Effector CD8-positive, alpha-beta T cell (primary cell): ENCODE data around the gene ERFL.
A peak's percentile ranks its signal among the peaks of the same experiment; 100 is the strongest.

Experiments used
- DNase-seq: peaks from one replicate; lab custom pipeline; 2025; lab: John Stamatoyannopoulos, UW

ERFL gene

DNA sequence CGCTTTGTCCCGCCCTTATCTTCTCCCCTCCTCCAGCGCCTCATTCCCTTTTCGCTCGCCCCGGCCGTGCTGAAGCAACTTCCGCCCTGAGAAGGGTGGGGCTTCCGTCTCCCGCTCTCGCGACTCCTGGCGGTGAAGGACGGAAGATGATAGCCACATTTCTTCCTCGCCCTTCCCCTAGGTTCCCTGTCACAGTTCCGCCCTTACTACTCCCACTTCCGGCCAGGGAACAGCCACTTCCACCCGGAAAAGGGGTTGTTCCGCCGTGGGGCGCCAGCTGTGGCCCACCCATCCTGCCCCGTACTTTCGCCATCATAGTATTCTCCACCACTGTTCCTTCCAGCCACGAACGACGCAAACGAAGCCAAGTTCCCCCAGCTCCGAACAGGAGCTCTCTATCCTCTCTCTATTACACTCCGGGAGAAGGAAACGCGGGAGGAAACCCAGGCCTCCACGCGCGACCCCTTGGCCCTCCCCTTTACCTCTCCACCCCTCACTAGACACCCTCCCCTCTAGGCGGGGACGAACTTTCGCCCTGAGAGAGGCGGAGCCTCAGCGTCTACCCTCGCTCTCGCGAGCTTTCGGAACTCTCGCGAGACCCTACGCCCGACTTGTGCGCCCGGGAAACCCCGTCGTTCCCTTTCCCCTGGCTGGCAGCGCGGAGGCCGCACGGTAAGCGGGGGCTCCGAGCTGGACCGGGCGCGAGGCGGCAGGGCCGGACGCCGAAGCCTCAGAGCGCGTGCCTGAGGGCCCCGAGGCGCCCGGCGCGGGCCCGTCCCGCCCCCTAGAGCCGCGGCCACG is 68.4 kb downstream of the ERFL start, which contains the start of gene RPS19:
Gene RPS19, plus strand, starts transcription at position 638 of the 801 bp plus-strand sequence. CDS start 520 bp downstream, outside the sequence.
- peak; percentile 97 for DNase-seq

DNA sequence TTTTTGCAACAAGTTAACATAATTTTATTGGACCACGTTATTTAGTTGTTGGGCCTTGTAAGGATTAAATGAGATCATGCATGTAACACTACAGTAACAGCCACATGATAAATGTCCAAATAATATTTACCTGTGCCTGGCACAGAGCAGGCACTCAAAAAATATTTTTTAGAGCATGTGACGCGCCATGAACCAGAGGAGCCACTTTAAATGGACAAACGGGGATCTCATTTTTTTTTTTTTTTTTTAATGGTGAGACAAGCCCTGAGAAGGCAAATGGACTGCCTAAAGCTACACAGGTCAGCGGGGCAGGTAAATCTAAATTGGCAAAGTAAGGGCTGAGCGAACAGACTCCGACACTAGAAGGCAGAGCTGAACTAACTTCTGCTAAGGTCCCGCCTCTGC is 69.0 kb downstream of the ERFL start:
- no peak for DNase-seq
